T follicular helper cell (primary cell): Measurements from ENCODE around the gene SPATA12.

Experiments used
- DNase-seq: peaks from one replicate; pipeline ENCODE4 v3.0.0-alpha.2; 2020; ENCODE audit warnings: low read depth

The SPATA12 gene

GRCh38 chr3:57116501-57116900, 56.0 kb downstream of the SPATA12 start:
- DNase-seq, result no peak

DNA sequence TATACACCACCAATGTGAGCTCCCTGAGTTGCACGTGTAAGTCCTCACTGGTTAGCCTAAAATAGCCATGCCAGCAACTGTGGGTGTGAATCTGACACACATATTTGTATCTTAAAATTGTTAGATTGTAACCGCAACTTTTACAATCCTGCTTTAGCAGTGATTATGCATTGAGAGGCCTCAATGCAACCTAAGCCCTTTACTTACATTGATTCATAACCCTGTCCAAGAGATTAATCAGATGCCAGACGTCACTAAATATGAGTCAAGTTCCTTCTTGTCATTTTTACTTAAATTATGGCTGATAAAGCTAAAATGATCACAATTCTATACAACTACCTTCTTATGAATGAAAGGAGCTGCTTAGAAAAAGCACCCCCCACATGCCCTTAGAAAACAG, 57.8 kb downstream of the SPATA12 start:
- DNase-seq, result no peak

DNA sequence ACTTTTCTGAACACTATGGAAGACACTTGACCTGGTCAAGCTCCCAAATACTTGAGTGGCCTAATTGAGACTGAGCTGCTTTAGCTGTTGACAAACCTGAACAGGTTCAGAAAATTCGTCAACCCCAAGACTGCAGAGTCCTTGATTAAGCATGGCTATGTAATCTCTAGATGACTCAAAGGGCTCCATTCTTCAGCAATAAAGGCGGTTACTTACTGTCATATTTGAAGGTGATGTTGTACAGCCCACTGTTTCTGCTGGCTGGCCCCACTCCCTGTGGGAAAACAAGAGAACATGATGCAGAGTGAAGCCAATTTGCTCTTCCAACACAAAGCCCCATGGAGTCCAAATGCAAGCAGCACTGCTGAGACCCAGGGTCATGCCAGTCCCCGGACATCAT, 59.6 kb downstream of the SPATA12 start:
- DNase-seq, result no peak

DNA sequence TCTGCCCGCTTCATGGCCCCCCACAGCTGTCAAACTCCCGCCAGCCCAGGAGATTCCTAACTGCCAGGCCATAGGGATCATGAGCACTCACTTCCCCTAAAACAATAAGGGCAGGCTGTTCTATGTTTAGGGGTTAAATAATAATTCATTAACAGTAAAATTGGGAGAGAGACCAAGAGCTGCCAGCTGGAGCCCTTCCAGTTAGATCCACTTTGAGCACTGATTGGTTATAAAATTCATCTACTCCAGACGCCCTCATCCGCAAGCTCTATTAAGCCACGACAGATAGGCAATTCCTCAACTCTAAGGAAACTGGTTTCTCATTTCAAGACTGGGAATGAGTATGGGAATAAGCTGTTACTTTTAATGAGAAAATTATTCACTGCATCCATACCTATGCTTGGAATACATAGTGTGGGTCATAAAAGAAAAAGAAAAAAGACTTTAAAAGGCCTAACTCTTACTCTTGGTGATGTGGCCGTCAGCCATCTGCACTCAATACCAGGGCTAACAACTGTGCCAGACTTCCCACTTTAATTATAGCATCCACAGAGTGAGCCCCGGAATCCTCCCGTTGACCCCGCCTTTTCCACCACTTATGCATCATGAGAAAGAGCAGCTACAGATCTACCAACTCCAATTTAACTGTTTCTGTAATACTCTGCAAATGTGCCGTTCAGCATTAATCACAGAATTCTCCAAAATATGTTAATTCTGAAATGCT, 60.1 kb downstream of the SPATA12 start:
- DNase-seq, result no peak
